GM19467 (cell line): ENCODE data around the gene ADAMTS9.

ENCODE experiments used
- ATAC-seq: cut with Tn5 transposase; IDR thresholded peaks from one replicate; pipeline ENCODE4 v1.9.1; 2021; ENCODE audit warnings: mild to moderate bottlenecking, moderate library complexity; ENCODE audit not compliant: unreplicated experiment

Gene ADAMTS9

DNA sequence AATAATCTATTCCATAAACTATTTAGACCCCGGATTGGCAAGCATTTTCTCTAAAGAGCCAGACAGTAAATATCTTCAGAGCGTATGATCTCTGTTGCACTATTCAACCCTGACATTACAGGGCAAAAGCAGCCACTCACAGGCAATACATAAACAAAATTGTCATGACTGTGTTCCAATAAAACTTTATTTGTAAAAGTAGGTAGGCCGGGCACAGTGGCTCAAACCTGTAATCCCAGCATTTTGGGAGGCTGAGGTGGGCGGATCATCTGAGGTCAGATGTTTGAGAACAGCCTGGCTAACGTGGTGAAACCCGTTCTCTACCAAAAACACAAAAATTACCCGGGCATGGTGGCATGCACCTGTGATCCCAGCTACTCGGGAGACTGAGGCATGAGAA is 66.5 kb downstream of the ADAMTS9 start:
- no peak for ATAC-seq

GRCh38 chr3:64620020-64620419 is 67.8 kb downstream of the ADAMTS9 start:
- no peak for ATAC-seq

- no peak for ATAC-seq
Measured at GRCh38 chr3:64619216-64619615, 68.6 kb downstream of the ADAMTS9 start.

GRCh38 chr3:64617610-64618009 is 70.2 kb downstream of the ADAMTS9 start:
- ATAC-seq = no peak

- no peak for ATAC-seq
Measured at GRCh38 chr3:64616953-64617352, 70.8 kb downstream of the ADAMTS9 start.

DNA sequence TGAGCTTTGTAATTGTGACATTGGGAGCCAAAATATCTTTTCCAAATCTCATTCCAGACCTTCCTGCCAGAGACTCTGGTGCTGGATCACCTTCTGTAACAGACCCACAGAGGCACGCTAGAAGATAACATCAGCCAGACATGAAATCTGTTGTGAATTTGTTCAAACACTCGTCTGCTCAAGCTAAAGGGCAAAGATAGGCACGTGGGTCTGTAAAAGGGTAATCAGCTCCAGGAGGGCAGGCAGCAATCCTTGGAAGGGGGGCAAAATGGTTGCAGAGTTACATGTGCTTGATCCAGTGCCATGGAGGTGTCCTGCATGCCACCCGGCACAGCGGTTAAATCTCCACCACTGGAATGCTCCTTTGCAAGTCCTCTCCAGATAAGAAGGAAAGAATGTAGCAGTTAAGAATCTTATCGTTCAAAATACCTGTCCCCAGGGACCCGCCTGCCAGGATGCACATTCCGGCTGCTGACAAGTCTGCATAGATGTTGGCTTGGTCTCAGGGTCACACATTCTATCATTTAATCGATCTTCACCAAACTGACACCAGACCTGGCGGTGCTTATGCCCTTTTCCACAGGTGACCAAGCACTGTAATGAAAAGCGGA is 74.8 kb downstream of the ADAMTS9 start:
- no peak for ATAC-seq

GRCh38 chr3:64612082-64612860 is 75.5 kb downstream of the ADAMTS9 start:
- no peak for ATAC-seq

- ATAC-seq = no peak
Measured at GRCh38 chr3:64608741-64609140, 79.1 kb downstream of the ADAMTS9 start.

DNA sequence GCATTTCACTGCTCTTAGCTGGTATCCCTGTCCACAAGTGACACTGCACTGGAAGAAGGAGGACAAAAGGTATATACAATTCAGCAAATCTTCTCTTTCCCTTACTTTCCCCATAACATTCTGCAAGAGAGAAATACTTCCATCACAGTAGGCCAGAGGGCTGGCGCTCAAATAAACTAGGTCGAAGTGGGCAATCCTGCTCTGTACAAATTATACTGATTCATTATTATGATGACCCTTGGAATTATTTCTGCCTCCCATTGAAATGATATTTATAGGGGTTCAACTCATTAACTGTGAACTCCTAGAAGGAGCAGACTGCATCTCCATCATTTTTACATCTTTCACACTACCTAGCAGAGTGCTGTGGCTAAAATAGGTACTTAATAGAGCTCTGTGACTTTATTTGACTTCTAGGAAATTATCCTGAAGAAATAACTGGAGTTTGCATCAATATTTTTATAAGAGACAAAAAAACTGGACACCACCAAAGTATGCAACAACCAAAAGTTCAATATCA is 80.7 kb downstream of the ADAMTS9 start:
- no peak for ATAC-seq

- no peak for ATAC-seq
Measured at GRCh38 chr3:64604313-64604712, 83.5 kb downstream of the ADAMTS9 start.

DNA sequence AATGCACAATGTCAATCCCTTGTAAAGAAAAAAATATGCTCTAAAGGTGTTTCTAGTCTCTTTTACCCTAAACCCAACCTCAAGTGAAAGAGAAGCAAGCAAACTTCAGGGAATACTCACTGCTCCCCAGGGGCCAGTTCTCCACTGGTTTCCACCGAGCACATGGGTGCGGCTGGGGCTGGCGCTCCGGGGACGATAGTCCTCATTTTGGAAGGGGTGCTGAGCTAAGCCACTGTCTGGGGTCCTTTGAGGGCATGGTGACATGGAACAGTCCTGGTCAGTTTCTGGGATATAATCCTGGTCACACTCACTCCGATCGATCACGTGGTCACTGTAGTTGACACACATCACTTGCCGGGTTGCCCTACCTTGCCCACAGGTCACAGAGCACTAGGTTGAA is 86.0 kb downstream of the ADAMTS9 start:
- ATAC-seq = no peak

- no peak for ATAC-seq
Measured at GRCh38 chr3:64600246-64600950, 87.4 kb downstream of the ADAMTS9 start.

DNA sequence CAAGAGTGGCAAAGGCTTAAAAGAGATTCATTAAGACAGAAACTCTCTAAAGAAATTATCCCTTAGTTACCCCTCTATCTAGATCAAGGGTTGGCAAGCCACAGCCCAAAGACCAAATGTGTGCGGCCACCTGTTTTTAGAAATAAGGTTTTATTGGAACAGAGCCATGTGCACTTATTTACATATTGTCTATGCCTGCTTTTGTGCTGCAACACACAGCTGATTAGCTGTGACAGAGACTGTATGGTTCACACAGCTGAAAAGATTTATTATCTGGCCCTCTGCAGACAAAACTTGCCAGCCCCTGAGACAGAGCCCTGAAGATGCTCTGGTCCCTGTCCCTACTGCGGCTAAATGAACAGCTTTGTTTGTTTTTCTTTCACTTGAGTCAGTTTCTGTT is 88.1 kb downstream of the ADAMTS9 start:
- ATAC-seq = no peak

DNA sequence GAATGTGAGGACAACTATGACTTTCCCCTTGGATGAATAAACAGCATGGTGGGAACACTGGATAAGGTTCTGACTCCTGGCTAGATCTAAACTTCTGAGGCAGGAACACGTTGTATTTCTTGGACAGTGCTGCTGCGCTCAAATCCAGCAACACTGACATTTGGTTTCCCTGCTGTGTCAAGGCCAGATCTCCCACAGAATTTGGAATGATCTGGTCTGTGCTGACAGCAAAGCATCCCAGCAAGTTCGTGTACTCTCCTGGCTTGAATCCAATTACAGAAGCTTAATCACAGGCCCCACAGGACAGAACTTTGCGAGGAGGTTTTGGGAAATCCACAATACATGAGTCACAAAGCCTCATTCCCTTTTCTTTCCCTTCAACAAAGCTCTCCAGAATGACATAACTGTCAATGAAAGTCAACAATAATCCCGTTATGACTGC is 92.5 kb downstream of the ADAMTS9 start:
- ATAC-seq = no peak

DNA sequence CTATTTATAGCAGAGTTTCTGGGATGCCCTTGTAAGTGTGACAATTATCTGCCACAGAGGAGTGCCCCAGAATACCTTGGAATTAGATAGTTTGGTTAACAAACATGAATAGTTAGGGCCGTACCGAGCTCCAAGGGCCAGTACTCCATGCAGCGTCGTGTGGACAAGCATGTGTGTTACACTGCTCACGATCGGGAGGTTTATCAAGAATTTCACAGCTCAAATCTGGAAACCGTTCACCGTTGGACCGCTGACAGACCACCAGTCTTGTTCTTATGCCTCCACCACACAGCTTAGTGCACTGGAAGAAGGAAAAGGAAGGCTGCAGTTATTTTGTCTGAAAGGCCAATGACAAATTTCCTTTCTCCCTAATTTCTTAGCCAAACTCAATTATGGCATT is 93.7 kb downstream of the ADAMTS9 start:
- ATAC-seq = no peak

DNA sequence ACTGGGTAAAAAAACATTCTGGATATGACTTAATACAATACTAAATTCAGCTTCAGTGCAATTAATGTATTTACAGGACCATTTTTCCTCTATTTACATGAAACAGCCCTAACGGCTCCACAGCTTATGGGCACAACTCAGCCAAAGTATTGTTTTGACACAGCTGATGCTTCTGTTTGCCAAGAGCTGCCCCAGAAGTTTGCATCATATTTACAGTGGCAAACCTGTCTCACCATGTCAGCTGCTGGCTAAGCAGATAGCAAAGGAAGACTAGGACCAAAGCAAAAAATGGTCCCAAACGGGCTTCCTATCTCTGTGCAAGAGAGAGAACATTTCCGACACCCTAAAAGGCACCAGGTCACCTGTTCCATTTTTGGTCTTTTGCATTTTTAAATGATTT is 94.5 kb downstream of the ADAMTS9 start:
- ATAC-seq = no peak

- no peak for ATAC-seq
Measured at GRCh38 chr3:64591615-64592014, 96.2 kb downstream of the ADAMTS9 start.

- ATAC-seq = no peak
Measured at GRCh38 chr3:64588380-64588779, 99.4 kb downstream of the ADAMTS9 start.

DNA sequence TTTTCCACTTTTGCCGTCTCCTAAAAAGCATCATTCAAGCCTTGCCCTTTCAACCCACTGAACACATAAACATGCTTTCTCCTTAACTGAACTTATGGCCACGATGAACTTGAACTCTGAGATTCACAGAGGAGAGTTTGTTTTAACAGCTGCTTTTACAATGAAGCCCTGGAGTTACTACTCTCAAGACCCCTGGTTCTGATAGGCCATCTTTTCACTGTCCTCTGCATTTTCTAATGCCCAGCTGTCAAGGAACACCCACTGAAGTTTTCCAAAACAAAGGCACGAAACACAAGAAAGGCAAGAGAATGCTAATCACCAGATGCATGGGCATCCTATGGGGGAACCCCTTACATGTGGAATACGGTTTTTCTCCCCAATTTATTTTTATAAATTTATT is 100.8 kb downstream of the ADAMTS9 start:
- no peak for ATAC-seq

GRCh38 chr3:64584179-64584578 is 103.6 kb downstream of the ADAMTS9 start:
- no peak for ATAC-seq

DNA sequence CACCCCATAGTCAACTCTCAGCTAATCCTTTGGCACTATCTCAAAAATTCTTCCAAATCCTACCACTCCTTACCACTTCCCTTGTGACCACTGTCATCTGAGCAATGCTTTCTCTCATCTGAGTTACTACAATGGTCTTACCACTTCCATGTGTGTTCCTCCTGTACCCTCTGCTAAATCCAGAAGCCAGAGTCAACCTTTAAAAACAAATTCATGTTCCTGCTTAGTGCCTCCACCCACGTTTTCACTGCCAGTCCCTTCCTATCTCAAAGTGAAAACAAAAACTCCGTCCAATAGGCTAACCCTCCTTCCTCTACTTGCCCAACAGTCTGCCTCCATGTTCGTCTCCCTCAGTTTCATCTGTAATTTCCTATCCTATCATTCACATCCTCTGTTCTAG is 109.0 kb downstream of the ADAMTS9 start:
- no peak for ATAC-seq
